DOHH2 (cell line): Measurements from ENCODE around the gene GLT1D1.

Experiments
- H3F3A ChIP-seq: fragments of 200-600 bp; sonication (generic), shearing (Covaris generic); 2 replicates; pipeline ENCODE4 v1.6.0; 2016; ENCODE audit warnings: antibody characterized with exemption, mild to moderate bottlenecking; ENCODE audit not compliant: control insufficient read depth, insufficient read depth
- H3K27ac ChIP-seq: fragments of 200-600 bp; sonication (generic); 2 replicates; pipeline ENCODE4 v1.5.1; 2014; ENCODE audit warnings: low read depth, mild to moderate bottlenecking, low read length, moderate library complexity
- H3K27me3 ChIP-seq: fragments of 200-600 bp; sonication (generic); 2 replicates; pipeline ENCODE4 v1.6.1; 2014; ENCODE audit warnings: mild to moderate bottlenecking, low read length, mixed read lengths; ENCODE audit not compliant: control insufficient read depth
- H3K36me3 ChIP-seq: fragments of 200-600 bp; sonication (generic); 2 replicates; pipeline ENCODE4 v1.6.1; 2014; ENCODE audit warnings: mild to moderate bottlenecking, low read length, moderate library complexity, mixed read lengths; ENCODE audit not compliant: control insufficient read depth
- H3K4me1 ChIP-seq: fragments of 200-600 bp; sonication (generic); 2 replicates; pipeline ENCODE4 v1.6.1; 2014; ENCODE audit warnings: mild to moderate bottlenecking, low read length, mixed read lengths; ENCODE audit not compliant: control insufficient read depth
- H3K4me2 ChIP-seq: fragments of 200-600 bp; sonication (generic); 2 replicates; pipeline ENCODE4 v1.6.0; 2014; ENCODE audit warnings: mild to moderate bottlenecking, low read length, moderate library complexity
- H3K4me3 ChIP-seq: fragments of 200-600 bp; sonication (generic); 2 replicates; pipeline ENCODE4 v1.5.1; 2014; ENCODE audit warnings: mild to moderate bottlenecking, low read length, mixed read lengths
- H3K79me2 ChIP-seq: fragments of 200-600 bp; sonication (generic); 2 replicates; pipeline ENCODE4 v1.6.1; 2014; ENCODE audit warnings: mild to moderate bottlenecking, low read length, mixed read lengths; ENCODE audit not compliant: control insufficient read depth
- H3K9me2 ChIP-seq: fragments of 200-600 bp; sonication (generic); replicated peaks from 2 replicates; pipeline ENCODE4 v1.6.1; 2014; ENCODE audit warnings: mild to moderate bottlenecking, low read length, mixed read lengths; ENCODE audit not compliant: control insufficient read depth
- H3K9me3 ChIP-seq: fragments of 200-600 bp; sonication (generic); 2 replicates; pipeline ENCODE4 v1.6.1; 2014; ENCODE audit warnings: antibody characterized with exemption, low read length, mixed read lengths; ENCODE audit not compliant: control insufficient read depth, insufficient read depth
- H4K20me1 ChIP-seq: fragments of 200-600 bp; sonication (generic); 2 replicates; pipeline ENCODE4 v1.6.0; 2014; ENCODE audit warnings: low read depth, mild to moderate bottlenecking, antibody characterized with exemption, low read length, moderate library complexity; ENCODE audit not compliant: control insufficient read depth, insufficient read depth
- CTCF ChIP-seq: fragments of 200-600 bp; sonication (generic); IDR thresholded peaks from one replicate; pipeline ENCODE4 v1.5.1; 2014; ENCODE audit warnings: antibody characterized with exemption, mild to moderate bottlenecking, low read depth, low read length; ENCODE audit not compliant: poor library complexity, severe bottlenecking
- EZH2phosphoT487 ChIP-seq: fragments of 200-600 bp; sonication (generic); IDR thresholded peaks from 2 replicates; pipeline ENCODE4 v1.6.1; 2017; ENCODE audit warnings: borderline replicate concordance, mild to moderate bottlenecking, antibody characterized with exemption, low read length, moderate library complexity, mixed read lengths

Gene GLT1D1

DNA sequence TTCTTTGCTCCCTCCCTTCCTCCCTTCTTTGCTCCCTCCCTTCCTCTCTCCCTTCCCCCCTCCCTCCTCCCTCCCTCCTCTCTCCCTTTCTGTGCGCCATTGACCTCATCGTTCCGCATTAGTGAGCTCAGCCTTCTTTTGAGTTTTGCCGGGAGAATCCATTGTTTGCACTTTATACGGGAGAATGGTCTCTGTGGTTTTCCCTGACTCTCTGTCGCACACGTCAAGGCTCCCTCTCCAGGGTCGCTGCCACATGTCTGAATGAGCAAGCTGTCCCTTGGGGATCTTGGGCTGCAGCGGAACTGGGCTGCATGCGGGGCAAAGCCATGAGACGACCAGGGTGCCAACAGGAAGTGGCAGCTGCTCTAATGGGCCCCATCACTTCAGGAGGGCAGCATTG lies 118.5 kb downstream of the GLT1D1 start:
- H3K9me3 ChIP-seq, result no peaks in the 10 kb centered on the region
- peak overlapping the region; percentile 38 for H3K4me2 ChIP-seq
- peak overlapping the region; percentile 31 for H3K4me3 ChIP-seq

DNA sequence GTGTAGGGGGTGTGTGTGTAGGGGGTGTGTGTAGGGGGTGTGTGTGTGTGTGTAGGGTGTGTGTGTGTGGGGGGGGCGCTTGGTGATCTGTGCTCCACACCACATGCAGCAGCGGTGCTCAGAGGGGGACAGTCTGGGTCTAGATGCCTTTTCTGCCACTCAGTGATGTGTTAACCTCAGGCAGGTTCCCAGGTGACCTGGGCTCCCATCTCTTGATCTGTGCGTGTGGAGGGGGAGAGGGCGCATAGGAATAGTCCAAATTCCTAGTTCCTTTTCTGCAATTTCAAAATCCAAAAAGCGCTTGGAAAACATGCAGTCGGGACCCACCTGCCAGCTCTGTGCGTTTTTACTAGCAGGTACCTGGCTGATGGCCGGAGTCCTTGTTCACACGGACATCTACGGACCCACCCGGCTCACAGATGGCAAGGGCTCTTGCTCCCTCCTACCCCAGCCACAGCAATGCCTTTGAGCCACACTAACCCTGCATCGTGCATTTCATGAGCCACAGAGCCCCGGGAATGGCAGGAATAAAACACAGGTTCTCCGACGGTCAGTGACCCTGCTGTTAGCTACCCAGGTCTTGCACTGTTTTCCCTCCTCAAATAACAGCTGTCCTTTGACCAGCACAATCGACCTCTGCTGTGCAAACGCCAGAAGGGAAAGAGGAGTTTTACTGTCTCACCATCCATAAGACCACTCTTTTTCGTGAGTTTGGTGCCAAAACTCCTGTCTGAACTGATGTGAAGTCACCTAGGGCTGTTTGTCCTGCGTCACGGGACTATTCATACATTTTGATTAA lies 120.8 kb downstream of the GLT1D1 start:
- TF ChIP-seq EZH2phosphoT487 (no peak), CTCF (no peak)
- peaks cover 19% of the 10 kb centered on the region for H3F3A ChIP-seq
- H3K4me2 ChIP-seq, result no peak overlapping the region
- no peaks in the 10 kb centered on the region for H4K20me1 ChIP-seq
- no peaks in the 10 kb centered on the region for H3K9me3 ChIP-seq
- peaks cover 36% of the 10 kb centered on the region for H3K4me1 ChIP-seq
- no peaks in the 10 kb centered on the region for H3K36me3 ChIP-seq
- H3K9me2 ChIP-seq, result no peaks in the 10 kb centered on the region
- no peaks in the 10 kb centered on the region for H3K79me2 ChIP-seq
- H3K27ac ChIP-seq, result no peak overlapping the region
- H3K4me3 ChIP-seq, result no peak overlapping the region
- H3K27me3 ChIP-seq, result no peaks in the 10 kb centered on the region

More for the DNA sequence above, 118.5 kb downstream of the GLT1D1 start:
- Histone ChIP-seq H3K79me2 (no peaks in the 10 kb centered on the region), H4K20me1 (no peaks in the 10 kb centered on the region), H3K4me1 (peaks cover 59% of the 10 kb centered on the region), H3K9me2 (no peaks in the 10 kb centered on the region), H3F3A (peaks cover 19% of the 10 kb centered on the region), H3K27me3 (no peaks in the 10 kb centered on the region), H3K27ac (peak overlapping the region; percentile 69), H3K36me3 (no peaks in the 10 kb centered on the region)
- TF ChIP-seq CTCF (no peak), EZH2phosphoT487 (no peak)

DNA sequence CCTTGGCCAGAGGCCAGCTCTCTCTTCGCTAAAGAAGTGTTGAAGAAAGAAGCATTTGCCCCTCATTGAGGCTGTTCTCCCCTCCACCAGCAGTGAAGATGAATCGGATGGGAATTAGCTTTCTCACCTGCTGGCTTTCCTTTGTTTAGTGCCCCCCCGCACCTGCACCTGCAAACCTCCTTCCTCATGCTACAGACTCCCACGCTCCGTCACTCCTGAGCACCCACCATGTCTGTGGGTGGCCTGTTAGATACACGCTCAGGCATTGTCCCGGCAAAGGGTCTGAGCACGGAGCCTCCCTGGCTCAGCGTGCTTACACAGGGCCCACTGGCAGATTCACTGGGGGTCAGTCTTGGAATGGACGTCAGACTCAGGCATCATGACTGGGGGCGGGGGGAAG lies 121.6 kb downstream of the GLT1D1 start:
- no peaks in the 10 kb centered on the region for H3K36me3 ChIP-seq
- no peaks in the 10 kb centered on the region for H3K79me2 ChIP-seq
- H3K9me2 ChIP-seq, result no peaks in the 10 kb centered on the region
- H3F3A ChIP-seq, result peaks cover 19% of the 10 kb centered on the region
- H4K20me1 ChIP-seq, result no peaks in the 10 kb centered on the region
- H3K9me3 ChIP-seq, result no peaks in the 10 kb centered on the region
- no peak overlapping the region for H3K4me2 ChIP-seq
- peaks cover 28% of the 10 kb centered on the region for H3K4me1 ChIP-seq
- H3K27me3 ChIP-seq, result no peaks in the 10 kb centered on the region
- TF ChIP-seq CTCF, result no peak
- no peak for TF ChIP-seq EZH2phosphoT487
- H3K4me3 ChIP-seq, result no peak overlapping the region
- no peak overlapping the region for H3K27ac ChIP-seq
